CD1c-positive myeloid dendritic cell (primary cell): ENCODE data around the gene FKBP15.
"Not testable (repeated sequence)": the region's sequence is repeated elsewhere in the genome, so short reads cannot be mapped to it uniquely, and the experiment has no call there.

Experiments
- DNase-seq: peaks from one replicate; pipeline ENCODE4 v3.0.0-alpha.2; 2016; ENCODE audit errors: extremely low spot score

FKBP15 gene

DNA sequence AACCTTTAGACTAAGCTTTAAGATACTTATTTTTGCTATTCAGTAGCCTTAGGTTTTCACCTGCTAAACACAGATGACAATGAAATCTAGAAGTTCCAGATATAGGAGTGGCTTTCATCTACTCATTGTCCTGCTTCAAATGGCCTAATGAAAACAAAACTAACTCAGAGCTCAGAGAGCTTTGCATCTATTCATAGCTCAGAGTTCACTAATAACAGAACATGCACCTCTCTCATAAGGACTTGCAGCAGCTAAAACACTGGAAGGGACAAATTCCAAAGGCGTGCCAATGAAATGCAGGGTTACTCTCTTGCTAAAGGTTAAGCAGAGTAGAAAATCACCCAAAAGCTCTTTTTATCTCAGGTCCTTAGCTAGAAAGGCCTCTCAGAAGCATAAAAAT, 41.2 kb downstream of the FKBP15 start:
- no peak for DNase-seq

DNA sequence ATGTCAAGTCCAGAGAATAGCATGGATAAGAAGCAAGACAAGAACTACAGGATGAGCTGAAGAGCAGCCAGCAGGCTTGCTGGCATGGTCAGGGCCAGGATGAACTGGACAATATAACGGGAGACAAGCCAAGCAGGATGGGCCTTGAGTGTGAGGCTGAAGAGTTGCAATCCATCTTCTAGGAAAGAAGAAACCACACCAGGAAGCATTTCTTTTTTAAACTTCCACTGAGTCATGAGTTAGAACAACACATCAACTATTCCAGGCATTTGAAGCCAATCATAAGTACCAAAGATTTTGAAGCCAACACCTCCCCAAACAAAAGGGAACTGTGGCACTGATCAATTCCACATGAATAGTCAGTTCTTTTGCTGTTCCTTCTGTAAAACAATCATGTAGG, 43.0 kb downstream of the FKBP15 start:
- DNase-seq = no peak

DNA sequence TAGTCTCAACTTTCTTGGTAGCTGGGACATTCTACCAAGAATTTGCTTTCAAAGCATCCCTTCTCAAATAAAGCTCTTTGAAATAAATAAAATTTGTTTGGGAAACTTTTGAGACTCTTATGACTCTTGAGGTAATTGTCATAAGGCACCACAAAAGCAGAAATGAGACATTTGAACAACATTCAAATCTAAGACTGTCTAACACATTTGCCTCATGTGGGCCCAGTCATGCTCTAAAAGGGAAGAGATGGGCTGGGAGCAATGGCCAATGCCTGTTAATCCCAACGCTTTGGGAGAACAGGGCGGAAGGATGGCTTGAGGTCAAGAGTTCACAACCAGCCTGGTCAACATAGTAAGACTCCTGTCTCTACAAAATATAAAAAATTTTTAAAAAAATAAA, 43.8 kb downstream of the FKBP15 start:
- peak; percentile 69 for DNase-seq

DNA sequence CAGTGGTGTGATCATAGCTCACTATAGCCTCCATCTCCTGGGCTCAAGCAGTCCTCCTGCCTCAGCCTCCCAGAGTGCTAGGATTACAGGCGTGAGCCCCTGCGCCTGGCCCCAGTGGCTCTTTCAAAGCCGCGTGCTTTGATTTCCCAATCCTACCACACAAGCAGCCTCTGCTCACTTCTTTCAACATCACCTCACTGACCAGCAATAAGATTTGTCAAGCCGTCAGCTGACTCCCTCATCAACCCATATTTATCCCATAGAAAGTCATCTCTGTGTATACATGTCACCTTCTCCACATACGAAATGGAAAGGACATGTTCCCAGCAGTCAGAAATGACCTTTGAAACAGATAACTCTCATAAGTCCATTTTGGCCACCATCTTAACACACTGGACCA, 44.3 kb downstream of the FKBP15 start:
- DNase-seq = peak; percentile 57

DNA sequence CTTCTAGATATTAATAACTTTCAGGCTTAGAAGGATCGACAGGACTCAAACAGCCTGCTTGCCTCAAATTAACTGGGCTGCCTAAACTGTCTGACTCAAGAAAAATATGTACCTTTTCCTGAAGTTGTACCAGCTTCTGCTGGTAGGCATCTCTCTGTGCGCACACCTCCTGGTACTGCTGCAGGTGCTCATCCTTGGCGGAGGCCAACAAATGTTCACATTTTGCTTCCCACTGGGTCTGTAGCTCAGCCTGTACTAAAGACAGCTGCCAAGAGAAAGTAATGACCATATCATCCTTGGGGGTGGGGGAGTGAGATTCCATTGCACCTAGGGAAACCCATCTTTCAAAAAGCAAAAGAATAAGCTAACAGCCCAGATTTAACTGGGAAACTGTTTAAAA, 47.7 kb downstream of the FKBP15 start:
- DNase-seq = no peak

DNA sequence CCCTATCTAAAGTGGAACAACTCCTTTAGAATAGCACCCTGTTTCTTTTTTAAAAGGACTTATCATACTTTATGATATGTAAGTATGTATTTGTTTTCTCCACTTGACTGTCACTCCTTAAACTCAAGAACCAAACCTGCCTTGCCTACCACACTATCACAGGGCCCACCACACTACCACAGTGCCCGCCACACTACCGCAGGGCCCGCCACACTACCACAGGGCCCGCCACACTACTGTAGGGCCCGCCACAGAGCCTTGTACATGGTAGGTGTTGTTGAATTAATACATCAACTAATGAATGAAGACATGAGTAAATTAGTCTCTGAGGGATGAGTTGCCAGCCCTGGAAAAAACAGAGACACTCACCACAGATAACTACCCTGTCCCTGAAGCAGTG, 52.3 kb downstream of the FKBP15 start:
- DNase-seq = no peak

DNA sequence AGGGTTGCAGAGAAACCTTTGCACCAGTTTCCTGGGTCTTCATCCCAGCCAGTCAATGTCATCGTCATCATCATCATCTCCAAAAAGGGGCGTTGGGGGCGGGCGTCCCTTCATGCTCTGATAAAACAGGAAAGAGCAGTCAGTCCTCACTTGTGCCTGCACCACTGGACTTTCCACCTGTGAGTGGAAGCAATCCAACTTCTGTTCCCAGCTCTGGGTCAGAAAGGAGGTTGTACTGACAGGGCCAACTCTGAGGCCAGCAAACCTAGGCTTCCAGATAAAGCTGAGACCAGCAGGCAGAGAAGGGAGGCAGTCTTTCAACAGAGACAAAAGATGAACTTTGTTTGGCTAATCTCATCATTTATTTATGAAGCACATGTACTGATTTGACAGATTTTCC, 55.0 kb downstream of the FKBP15 start:
- DNase-seq = no peak

DNA sequence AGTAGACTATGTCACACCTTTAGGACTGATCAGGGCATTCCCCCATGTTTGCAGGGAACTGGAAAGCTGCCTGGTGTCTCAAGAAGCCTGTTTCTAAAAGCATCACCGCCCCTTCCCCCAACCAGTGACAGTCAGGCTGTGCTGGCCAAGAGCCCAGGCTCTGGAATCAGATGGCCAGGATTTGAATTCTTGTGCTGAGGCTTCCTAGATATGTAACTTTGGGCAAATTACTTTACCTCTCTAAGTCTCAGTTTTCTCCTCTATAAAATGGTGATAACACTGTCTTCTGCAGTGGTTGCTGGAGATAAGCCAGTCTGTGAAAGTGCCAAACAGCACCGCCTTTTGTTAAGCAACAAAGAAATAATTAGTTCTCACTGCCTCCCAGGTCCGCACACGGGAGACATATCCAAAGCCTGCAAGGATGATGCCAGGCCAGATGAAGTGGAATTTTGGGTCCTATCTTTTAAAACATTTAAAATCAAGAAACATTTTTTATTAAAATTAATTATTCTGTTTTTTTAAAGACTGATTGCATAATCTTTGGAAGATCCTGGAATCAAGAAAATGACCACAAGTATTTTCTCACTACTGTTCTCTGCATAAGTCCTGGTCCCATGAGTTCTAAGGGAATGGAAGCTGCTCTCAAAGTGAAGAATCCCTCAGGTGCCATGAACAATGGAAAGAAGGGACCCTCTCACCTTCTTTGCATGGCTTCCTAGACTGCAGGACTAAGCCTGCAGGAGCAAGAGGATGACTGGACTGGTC, 56.4 kb downstream of the FKBP15 start:
- DNase-seq = no peak

DNA sequence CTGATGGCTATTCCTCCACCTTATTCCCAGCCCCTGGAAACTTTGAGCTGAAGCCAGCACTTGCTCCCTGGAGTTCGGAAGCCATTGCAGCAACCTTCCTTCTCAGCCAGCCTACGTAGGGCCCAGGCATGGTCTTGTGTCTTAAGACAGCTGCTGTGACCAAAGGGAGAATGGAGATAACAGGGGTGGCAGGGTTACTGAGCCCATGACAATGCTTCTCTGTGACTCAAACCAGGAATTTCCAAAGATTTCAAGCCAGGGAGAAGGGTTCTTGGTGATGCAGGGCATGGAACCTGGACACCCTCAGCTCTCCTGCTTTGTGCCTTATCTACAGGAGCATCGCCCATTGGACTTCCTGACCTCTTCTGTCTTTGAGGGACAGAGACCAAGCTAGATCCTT, 58.1 kb downstream of the FKBP15 start:
- DNase-seq = no peak

DNA sequence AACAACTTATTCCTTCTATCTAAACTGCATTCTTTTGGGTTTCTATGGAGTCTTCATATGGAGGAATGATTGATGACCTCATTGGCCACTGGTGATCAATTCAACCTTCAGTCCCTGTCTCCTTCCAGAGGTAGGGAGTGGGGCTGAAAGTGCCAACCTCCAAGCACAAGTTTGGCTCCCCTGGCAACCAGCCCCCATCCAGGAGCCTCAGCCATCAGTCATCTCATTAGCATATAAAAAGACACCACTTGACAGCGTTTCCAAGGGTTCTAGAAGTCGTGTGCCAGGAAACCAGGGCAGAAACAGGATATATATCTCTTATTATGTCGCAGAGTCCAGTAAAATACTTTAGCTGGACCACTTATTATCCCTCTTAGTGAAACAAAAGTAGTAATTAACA, 60.5 kb downstream of the FKBP15 start:
- DNase-seq = no peak

DNA sequence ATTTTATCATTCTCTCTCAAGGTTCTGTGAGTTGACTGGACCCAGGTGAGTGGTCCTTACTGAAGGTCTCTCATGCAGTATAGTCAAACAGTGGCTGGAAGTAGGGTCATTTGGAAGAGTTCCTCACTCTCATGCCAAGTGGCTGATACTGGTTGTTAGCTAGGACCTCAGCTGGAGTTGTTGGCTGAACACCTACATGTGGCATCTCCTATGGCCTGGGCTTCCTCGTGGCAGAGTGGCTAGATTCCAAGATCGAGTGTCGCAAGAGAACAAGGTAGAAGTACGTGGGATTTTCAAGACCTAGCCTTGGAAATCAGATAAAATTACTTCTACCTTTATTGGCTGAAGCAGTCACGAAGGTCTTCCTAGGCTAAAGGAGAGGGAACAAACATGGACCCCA, 62.6 kb downstream of the FKBP15 start:
- DNase-seq = no peak

DNA sequence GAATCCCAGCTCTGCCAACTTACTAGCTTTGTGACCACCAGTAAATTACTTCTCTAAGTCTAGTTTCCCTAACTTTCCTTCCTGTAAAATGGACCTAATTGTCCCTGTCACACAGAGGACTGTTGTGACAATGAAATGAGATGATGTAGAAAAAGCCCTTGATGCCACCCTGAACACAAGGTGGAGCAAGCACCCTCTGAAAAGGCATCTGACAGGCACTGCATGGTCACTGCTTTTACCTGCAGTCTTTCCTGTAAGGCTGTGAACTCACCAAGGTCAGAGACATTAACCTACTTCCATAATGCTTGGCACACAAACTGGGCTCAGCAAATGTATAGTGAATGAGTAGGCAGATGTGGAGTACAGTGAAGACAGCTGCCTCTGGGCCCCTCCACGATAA, 64.2 kb downstream of the FKBP15 start:
- no peak for DNase-seq

DNA sequence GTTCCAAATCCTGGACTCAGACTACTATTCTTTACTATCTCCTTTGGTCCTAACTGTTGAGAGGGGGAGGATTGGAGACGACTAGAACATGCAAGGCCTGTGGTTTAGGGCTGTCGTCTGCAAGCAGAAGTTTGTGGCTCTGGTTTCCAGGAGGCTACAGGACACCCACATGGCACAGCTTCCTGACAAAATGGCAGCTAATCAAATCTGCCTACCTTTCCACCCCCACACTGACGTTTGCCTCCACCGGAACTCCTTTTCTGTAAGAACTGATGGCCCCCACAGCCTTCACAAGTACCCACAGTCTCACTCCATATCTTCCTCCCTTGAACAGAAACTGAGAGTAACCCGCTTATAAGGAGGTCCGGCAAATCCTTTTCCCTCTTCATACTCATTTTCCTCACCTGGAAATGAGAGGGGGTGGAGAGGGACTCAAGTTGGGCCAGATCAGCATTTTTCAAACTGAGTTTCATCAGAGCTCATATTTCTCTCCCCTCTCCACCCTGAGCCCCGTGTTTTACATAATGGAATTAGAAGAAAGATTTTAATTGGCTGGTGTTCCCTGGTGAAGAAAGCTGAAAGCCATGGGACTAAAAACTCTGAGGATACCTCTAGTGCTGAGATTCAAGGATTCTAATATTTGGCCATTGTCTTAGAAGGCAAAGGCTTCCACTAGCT, 65.0 kb downstream of the FKBP15 start:
- peak; percentile 91 for DNase-seq

DNA sequence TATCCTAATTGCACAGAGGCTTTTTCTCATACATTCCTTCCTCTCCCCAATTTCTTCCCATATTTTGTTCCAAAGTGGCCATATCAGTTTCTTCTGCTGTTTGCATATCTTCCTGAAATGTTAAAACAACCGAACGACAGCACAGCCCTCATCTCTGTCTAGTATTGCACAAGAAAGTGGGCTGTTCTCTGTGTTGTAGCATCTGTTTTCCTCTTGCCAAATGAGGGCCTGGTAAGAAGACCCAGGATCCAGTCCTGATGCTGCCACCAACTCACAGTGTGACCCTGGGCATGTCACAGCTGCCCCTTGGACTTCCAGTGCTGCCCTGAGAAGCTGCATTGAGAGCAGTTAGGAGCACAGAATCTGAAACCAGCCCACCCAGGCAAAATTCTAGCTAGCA, 66.1 kb downstream of the FKBP15 start:
- DNase-seq = peak; percentile 69

DNA sequence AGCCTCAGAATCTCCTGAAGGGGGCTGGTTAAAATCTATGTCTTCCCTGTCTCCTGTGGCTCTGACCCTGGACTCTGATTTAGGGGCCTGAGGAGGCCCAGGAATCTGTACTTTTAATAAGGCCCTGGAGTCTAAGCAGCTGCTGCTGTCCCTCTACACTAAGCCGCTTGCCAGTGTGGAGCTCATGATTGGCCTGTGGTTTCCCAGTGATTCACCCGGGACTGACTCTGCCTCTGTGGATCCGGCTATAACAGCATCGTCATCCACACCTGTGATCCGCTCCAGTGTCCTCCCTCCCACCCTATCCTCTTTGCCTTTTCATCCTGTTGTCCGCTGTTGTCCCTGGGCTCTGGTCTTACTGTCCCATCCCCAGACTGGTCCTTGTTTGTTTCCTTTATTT, 66.6 kb downstream of the FKBP15 start:
- peak; percentile 54 for DNase-seq

DNA sequence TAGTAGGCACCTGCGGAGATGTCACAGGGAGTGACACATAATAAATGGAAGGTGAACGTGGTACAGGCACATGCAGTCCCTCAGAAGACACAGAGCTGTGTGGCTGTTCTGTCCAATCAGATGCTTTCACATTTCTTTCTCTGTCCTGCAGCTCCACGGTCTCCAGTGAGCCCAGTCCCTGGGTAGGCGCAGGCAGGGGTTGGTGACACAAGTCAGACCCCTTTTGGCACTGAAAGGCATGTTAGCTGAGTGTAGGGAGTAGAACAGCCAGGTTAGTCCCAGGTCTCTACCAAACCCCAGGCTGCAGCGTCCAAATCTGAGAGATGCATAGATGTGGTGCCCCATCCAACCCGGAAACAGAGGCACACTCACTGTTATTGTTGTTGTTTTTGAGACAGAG, 67.5 kb downstream of the FKBP15 start:
- DNase-seq = no peak

DNA sequence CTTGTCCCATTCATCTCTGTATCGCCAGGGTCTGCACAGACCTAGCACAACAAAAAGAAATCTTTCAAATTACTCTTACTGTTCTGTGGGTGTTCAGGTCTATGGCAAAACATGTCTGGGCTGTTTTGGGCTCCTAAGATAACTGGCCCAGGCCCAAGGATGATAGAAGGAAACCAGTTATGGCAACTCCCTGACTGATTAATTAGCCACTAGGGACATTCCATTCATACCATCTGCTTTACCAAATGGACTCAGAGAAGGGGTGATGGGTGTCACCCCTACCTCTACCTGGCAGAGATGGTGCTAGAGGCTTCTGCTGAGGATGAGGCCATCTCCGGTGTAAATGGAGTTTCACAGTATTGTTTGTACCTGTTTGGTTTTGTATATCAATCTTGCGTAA, 68.4 kb downstream of the FKBP15 start:
- DNase-seq = no peak

DNA sequence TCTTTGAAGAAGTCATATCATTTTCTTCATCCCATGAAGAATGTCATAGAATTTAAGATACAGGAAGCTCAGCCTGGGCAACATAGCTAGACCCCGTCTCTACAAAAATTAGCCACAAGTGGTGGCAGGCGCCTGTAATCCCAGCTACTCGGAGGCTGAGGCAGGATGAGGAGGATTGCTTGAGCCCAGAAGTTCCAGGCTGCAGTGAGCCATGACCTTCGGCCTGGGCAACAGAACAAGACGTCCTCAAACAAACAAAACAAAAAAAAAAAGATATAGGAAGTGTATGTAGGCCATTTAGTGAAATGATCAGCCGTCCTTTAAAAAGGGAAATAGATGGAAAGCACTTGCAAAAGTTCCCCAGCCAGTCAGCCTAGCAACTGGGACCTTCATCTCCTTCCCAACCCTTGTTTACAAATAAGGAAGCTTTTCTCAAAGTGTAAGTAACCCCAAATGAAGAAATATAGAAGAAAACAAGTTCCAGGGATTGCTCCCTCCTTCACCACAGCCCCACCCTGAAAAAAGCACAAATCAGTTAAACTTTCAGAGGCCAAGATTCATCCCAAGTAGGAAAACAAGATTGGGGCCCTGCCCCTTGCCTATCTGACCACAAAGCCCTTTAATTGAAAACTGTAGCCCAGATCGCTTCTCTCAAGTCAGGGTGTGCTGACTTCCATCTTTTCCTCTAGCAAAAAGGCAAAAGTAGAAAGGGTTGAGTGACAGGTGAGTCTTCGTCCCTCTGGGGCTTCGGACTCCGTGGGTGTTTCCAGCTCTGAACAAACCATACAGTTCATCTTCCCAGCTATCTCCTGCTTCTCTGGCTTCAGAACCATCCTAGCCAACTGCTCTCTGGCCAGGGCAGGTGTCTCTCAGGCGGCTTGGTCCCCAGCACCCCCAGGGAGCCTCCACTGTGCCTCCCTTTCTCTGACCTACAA, 69.1 kb downstream of the FKBP15 start:
- peak; percentile 90 for DNase-seq

DNA sequence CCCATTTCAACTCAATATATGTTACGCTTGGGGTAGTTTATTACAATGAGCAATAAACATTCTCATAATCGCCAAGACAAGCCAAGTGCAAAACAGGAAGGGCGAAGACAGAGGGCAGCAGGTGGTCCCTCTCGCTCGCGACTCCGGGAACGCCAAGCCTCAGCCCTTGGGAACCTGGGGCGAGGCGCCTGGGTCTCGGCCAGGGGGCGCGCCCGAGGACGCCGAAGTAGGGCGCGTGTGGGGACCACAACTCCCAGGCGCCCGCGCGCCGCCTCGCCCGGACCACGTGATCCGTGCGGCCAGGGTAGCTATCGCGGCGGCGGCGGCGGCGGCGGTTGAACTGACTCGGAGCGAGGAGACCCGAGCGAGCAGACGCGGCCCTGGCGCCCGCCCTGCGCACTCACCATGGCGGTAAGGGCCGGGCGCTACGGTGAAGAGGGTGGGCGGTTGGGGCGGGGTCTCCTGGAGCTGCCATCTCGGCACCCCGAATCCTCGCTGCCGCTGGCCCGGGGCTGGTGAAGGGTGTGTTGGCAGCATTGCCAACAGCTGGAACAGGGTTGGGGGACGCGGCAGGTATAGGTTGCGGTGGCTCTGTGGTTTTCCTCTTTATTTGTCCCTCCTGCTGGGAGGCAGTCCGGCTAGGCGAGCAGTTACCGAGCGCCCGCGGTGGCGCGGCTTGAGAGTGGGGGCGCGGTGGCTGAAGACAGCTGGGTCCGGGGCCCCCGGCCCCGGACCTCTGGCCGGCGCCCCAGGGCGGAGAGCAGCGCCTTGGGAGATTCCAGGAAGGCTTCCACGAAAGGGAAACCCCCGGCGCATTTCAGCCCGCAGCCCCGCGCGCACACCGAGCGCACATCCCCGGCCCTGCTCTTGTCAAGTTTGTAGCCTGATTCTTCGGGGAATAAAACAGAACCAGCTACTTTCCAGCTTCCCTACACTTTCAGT, 70.1 kb downstream of the FKBP15 start, which contains the start of gene SLC31A2:
Gene SLC31A2 (plus strand): TSS at position 338 of the 942 bp plus-strand sequence. CDS start 68 bp downstream, at position 406.
- DNase-seq = peak; percentile 92

DNA sequence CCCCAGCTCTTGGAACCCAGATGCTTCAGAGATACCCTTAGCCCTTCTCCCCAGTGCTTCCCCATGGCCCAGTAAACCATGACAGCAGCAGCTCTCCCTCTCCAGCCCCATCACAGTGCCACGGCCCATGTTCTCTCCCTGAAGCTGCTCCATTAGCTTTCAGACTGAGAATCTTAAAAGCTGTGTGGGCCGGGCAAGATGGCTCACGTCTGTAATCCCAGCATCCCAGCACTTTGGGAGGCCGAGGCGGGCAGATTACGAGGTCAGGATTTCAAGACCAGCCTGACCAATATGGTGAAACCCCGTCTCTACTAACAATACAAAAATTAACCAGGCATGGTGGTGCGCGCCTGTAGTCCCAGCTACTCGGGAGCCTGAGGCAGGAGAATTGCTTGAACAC, 71.5 kb downstream of the FKBP15 start:
- DNase-seq = not testable (repeated sequence)
